ENCODE measurements around the gene TNFRSF12A.

Gene TNFRSF12A

GRCh38 chr16:3030222-3031212, 10.3 kb downstream of the TNFRSF12A start:
- Histone ChIP-seq H3K4me1 (ENCODE audit: control insufficient read depth in 5 of 5, insufficient read depth in 5 of 5, low read length in 5 of 5) (peaks cover 0 to 19% (median 15%) of the 10 kb centered on the region in 5 donors), H3K27me3 (ENCODE audit: control insufficient read depth in 5 of 5, insufficient read depth in 4 of 5, low read length in 5 of 5) (peaks cover 39 to 47% (median 42%) of the 10 kb centered on the region in 5 donors)

GRCh38 chr16:3032624-3033023, 12.5 kb downstream of the TNFRSF12A start:
- Histone ChIP-seq H3K27me3 (ENCODE audit: control insufficient read depth in 5 of 5, insufficient read depth in 4 of 5, low read length in 5 of 5) (peaks cover 52 to 64% (median 57%) of the 10 kb centered on the region in 5 donors), H3K27ac (ENCODE audit: low read depth, low read length) (no peak overlapping the region), H3K9ac (ENCODE audit: low read length in 5 of 5) (no peak overlapping the region), H3K36me3 (ENCODE audit: control insufficient read depth in 5 of 5, insufficient read depth in 5 of 5, low read length in 5 of 5) (no peaks in the 10 kb centered on the region), H3K4me3 (ENCODE audit: low read depth in 1 of 5, low read length in 5 of 5) (no peak overlapping the region), H3K9me3 (ENCODE audit: control insufficient read depth in 5 of 5, low read length in 5 of 5) (no peaks in the 10 kb centered on the region), H3K4me1 (ENCODE audit: control insufficient read depth in 5 of 5, insufficient read depth in 5 of 5, low read length in 5 of 5) (peaks cover 0 to 23% (median 15%) of the 10 kb centered on the region in 5 donors)

More at GRCh38 chr16:3030222-3031212, 10.3 kb downstream of the TNFRSF12A start:
- Histone ChIP-seq H3K9ac (ENCODE audit: low read length in 5 of 5) (no peak overlapping the region), H3K9me3 (ENCODE audit: control insufficient read depth in 5 of 5, low read length in 5 of 5) (no peaks in the 10 kb centered on the region), H3K4me3 (ENCODE audit: low read depth in 1 of 5, low read length in 5 of 5) (peak overlapping the region in 1 of 5 donors; percentile 16), H3K27ac (ENCODE audit: low read depth, low read length) (no peak overlapping the region), H3K36me3 (ENCODE audit: control insufficient read depth in 5 of 5, insufficient read depth in 5 of 5, low read length in 5 of 5) (peaks cover 0 to 19% (median 14%) of the 10 kb centered on the region in 5 donors)

DNA sequence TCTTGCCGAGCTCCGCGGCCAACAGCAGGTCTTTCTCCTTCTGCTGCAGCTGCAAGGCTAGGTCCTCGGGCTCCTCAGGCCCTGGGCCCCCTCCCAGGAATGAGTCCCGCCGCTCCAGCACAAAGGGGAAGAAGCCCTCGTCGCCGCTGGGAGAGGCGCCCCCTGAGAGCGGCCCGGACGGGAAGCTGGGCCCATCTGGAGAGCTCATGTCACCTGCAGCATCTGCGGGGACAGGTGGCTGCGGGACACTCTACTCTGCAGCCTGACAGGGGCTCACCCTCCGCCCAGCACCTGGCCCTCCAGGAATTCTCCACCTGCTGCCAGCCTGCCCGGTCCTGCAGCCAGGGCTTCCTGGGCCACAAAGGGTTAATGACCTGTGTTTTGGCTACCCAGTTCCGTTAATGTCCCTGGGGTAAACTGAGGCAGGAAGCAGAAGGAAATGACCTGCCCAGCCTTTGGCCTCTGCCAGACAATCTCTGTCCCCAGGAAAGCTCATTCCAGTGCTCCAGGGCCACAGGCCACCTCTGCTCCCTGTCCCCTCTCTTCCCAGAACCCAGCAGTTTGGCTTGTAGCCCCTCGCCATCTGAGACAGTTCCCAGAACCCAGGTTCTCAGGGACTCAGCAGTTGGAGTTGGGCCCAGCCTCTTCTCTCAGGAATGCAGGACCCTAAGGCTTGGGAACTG, 15.3 kb downstream of the TNFRSF12A start:
- Histone ChIP-seq H3K36me3 (ENCODE audit: control insufficient read depth in 5 of 5, insufficient read depth in 5 of 5, low read length in 5 of 5) (no peaks in the 10 kb centered on the region), H3K4me1 (ENCODE audit: control insufficient read depth in 5 of 5, insufficient read depth in 5 of 5, low read length in 5 of 5) (peaks cover 0 to 4% (median 0%) of the 10 kb centered on the region in 5 donors), H3K27me3 (ENCODE audit: control insufficient read depth in 5 of 5, insufficient read depth in 4 of 5, low read length in 5 of 5) (peaks cover 53 to 65% (median 61%) of the 10 kb centered on the region in 5 donors), H3K4me3 (ENCODE audit: low read depth in 1 of 5, low read length in 5 of 5) (no peak overlapping the region), H3K27ac (ENCODE audit: low read depth, low read length) (no peak overlapping the region), H3K9me3 (ENCODE audit: control insufficient read depth in 5 of 5, low read length in 5 of 5) (no peaks in the 10 kb centered on the region), H3K9ac (ENCODE audit: low read length in 5 of 5) (no peak overlapping the region)

DNA sequence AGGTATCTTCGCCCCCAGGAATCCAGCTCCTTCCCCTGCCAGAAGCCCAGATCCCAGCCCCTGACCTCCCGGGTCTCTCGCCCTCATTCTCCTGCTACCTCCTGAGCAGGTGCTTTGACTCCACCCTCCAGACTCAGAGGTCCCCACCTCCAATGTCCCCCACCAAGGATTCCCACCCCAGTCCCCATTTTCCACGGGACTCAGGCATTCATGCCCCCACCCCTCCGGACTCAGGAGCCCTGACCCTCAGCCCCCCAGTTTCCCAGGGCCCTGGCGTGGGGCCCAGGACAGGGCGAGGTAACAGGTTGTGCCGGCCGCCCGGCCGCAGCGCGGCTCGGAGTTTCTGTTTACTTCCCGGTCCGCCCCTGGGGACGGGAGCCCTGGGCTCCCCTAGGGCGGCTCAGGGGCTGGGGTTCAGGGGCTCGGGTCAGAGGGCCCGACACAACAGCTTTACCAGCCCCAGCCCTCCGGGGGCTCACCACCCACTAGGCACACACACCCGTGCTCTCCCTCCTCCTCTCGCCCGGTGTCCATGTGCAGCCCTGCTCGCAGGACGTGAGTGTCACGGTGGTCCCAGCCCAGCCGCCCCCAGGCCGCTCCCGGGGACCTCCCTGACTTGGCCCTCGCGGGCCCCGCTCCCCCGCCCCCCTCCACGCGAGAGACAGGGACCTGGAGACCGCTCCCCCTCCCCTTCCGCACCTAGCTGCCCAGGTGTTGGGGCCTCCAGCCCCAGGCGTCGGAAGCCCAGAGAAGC, 16.0 kb downstream of the TNFRSF12A start:
- Histone ChIP-seq H3K9me3 (ENCODE audit: control insufficient read depth in 5 of 5, low read length in 5 of 5) (no peaks in the 10 kb centered on the region), H3K9ac (ENCODE audit: low read length in 5 of 5) (no peak overlapping the region), H3K27ac (ENCODE audit: low read depth, low read length) (no peak overlapping the region), H3K4me3 (ENCODE audit: low read depth in 1 of 5, low read length in 5 of 5) (no peak overlapping the region), H3K27me3 (ENCODE audit: control insufficient read depth in 5 of 5, insufficient read depth in 4 of 5, low read length in 5 of 5) (peaks cover 47 to 59% (median 54%) of the 10 kb centered on the region in 5 donors), H3K36me3 (ENCODE audit: control insufficient read depth in 5 of 5, insufficient read depth in 5 of 5, low read length in 5 of 5) (no peaks in the 10 kb centered on the region), H3K4me1 (ENCODE audit: control insufficient read depth in 5 of 5, insufficient read depth in 5 of 5, low read length in 5 of 5) (peaks cover 0 to 4% (median 0%) of the 10 kb centered on the region in 5 donors)

DNA sequence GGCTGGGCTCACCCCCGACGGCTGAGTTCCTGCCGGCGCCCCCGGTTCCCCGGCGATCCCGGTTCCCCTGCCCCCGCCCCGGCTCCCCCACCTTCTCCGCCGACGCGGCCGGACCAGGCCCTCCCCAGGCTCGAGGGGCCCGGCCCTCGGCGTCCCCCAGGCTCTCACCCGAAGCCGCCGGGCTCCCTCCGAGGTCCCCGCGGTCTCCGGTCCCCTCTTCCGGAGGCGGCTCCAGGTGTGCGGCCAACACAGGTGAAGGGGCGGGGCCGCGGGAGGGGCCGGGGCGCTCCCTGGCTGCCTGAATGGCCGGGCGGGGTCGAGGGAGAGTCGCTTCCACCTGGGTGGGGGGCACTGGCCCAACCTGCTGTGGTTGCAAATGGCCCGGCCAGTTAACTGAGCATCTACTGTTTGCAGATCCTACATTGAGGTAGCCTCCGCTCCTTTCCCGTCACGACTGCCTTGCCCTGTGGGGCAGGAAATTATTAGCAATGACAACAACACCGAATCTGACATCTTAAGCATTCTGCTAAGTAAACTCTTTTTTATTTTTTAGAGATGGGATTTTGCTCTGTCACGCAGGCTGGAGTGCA, 16.7 kb downstream of the TNFRSF12A start, which contains the start of gene BICDL2:
Gene BICDL2, minus strand, starts transcription at position 219 of the 590 bp plus-strand sequence. CDS start 1,448 bp downstream, outside the sequence.
- H3K4me1 ChIP-seq (ENCODE audit: control insufficient read depth in 5 of 5, insufficient read depth in 5 of 5, low read length in 5 of 5): peaks cover 0 to 4% (median 0%) of the 10 kb centered on the region in 5 donors
- H3K9me3 ChIP-seq (ENCODE audit: control insufficient read depth in 5 of 5, low read length in 5 of 5): no peaks in the 10 kb centered on the region
- no peak within 1 kb of the TSS for H3K27ac ChIP-seq (ENCODE audit: low read depth, low read length)
- no peaks in the 10 kb centered on the region for H3K36me3 ChIP-seq (ENCODE audit: control insufficient read depth in 5 of 5, insufficient read depth in 5 of 5, low read length in 5 of 5)
- no peak within 1 kb of the TSS for H3K9ac ChIP-seq (ENCODE audit: low read length in 5 of 5)
- H3K4me3 ChIP-seq (ENCODE audit: low read depth in 1 of 5, low read length in 5 of 5): no peak within 1 kb of the TSS
- peaks cover 44 to 59% (median 49%) of the 10 kb centered on the region in 5 donors for H3K27me3 ChIP-seq (ENCODE audit: control insufficient read depth in 5 of 5, insufficient read depth in 4 of 5, low read length in 5 of 5)

- Histone ChIP-seq H3K27ac (ENCODE audit: low read depth, low read length) (no peak overlapping the region), H3K4me3 (ENCODE audit: low read depth in 1 of 5, low read length in 5 of 5) (no peak overlapping the region), H3K9me3 (ENCODE audit: control insufficient read depth in 5 of 5, low read length in 5 of 5) (no peaks in the 10 kb centered on the region), H3K27me3 (ENCODE audit: control insufficient read depth in 5 of 5, insufficient read depth in 4 of 5, low read length in 5 of 5) (peaks cover 44 to 61% (median 50%) of the 10 kb centered on the region in 5 donors), H3K36me3 (ENCODE audit: control insufficient read depth in 5 of 5, insufficient read depth in 5 of 5, low read length in 5 of 5) (no peaks in the 10 kb centered on the region), H3K4me1 (ENCODE audit: control insufficient read depth in 5 of 5, insufficient read depth in 5 of 5, low read length in 5 of 5) (peaks cover 0 to 4% (median 0%) of the 10 kb centered on the region in 5 donors), H3K9ac (ENCODE audit: low read length in 5 of 5) (no peak overlapping the region)
These were observed 18.1 kb downstream of the TNFRSF12A start for GRCh38 chr16:3038256-3038655.

GRCh38 chr16:3038896-3039295, 18.7 kb downstream of the TNFRSF12A start:
- Histone ChIP-seq H3K36me3 (ENCODE audit: control insufficient read depth in 5 of 5, insufficient read depth in 5 of 5, low read length in 5 of 5) (no peaks in the 10 kb centered on the region), H3K9me3 (ENCODE audit: control insufficient read depth in 5 of 5, low read length in 5 of 5) (no peaks in the 10 kb centered on the region), H3K9ac (ENCODE audit: low read length in 5 of 5) (no peak overlapping the region), H3K4me3 (ENCODE audit: low read depth in 1 of 5, low read length in 5 of 5) (no peak overlapping the region), H3K4me1 (ENCODE audit: control insufficient read depth in 5 of 5, insufficient read depth in 5 of 5, low read length in 5 of 5) (peaks cover 0 to 4% (median 0%) of the 10 kb centered on the region in 5 donors), H3K27ac (ENCODE audit: low read depth, low read length) (no peak overlapping the region), H3K27me3 (ENCODE audit: control insufficient read depth in 5 of 5, insufficient read depth in 4 of 5, low read length in 5 of 5) (peaks cover 42 to 59% (median 50%) of the 10 kb centered on the region in 5 donors)

GRCh38 chr16:3042376-3042775, 22.2 kb downstream of the TNFRSF12A start:
- H3K9ac ChIP-seq (ENCODE audit: low read length in 5 of 5): no peak overlapping the region
- H3K9me3 ChIP-seq (ENCODE audit: control insufficient read depth in 5 of 5, low read length in 5 of 5): no peaks in the 10 kb centered on the region
- H3K36me3 ChIP-seq (ENCODE audit: control insufficient read depth in 5 of 5, insufficient read depth in 5 of 5, low read length in 5 of 5): no peaks in the 10 kb centered on the region
- H3K27me3 ChIP-seq (ENCODE audit: control insufficient read depth in 5 of 5, insufficient read depth in 4 of 5, low read length in 5 of 5): peaks cover 42 to 61% (median 53%) of the 10 kb centered on the region in 5 donors
- H3K27ac ChIP-seq (ENCODE audit: low read depth, low read length): no peak overlapping the region
- no peak overlapping the region for H3K4me3 ChIP-seq (ENCODE audit: low read depth in 1 of 5, low read length in 5 of 5)
- H3K4me1 ChIP-seq (ENCODE audit: control insufficient read depth in 5 of 5, insufficient read depth in 5 of 5, low read length in 5 of 5): peaks cover 0 to 19% (median 13%) of the 10 kb centered on the region in 5 donors

DNA sequence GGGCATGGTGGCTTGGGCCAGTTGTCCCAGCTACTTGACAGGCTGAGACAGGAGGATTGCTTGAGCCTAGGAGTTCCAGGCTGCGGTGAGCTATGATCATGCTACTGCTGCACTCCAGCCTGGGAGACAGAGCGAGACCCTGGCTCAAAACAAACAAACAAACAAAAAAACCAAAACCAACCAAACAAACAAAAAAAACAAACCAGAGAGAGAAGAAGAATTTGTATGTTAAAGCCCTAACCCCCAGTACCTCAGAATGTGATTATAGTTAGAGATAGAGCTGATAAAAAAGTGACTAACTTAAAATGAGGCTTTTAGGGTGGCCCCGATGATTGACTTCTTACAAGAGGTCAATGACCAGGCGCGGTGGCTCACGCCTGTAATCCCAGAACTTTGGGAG, 24.5 kb downstream of the TNFRSF12A start:
- H3K4me1 ChIP-seq (ENCODE audit: control insufficient read depth in 5 of 5, insufficient read depth in 5 of 5, low read length in 5 of 5): peaks cover 0 to 19% (median 13%) of the 10 kb centered on the region in 5 donors

More for the DNA sequence above, 24.5 kb downstream of the TNFRSF12A start:
- no peak overlapping the region for H3K27ac ChIP-seq (ENCODE audit: low read depth, low read length)
- no peak overlapping the region for H3K9ac ChIP-seq (ENCODE audit: low read length in 5 of 5)
- no peaks in the 10 kb centered on the region for H3K36me3 ChIP-seq (ENCODE audit: control insufficient read depth in 5 of 5, insufficient read depth in 5 of 5, low read length in 5 of 5)
- H3K4me3 ChIP-seq (ENCODE audit: low read depth in 1 of 5, low read length in 5 of 5): no peak overlapping the region
- peaks cover 41 to 58% (median 51%) of the 10 kb centered on the region in 5 donors for H3K27me3 ChIP-seq (ENCODE audit: control insufficient read depth in 5 of 5, insufficient read depth in 4 of 5, low read length in 5 of 5)
- H3K9me3 ChIP-seq (ENCODE audit: control insufficient read depth in 5 of 5, low read length in 5 of 5): no peaks in the 10 kb centered on the region

All from subcutaneous abdominal adipose tissue (tissue), 5 donors.